ENCODE measurements around the gene HEBP2. TPM values are rescaled to one million over a fixed set of nuclear protein-coding genes. Genes with fewer than 3 reads are reported as not detected.

Gene HEBP2
- total and polyA plus RNA-seq, 2 of the 13 experiments (the other 11 are each of a cell fraction or from before 2014, with no cell fraction given) = 16.0 to 72.8 TPM

- peak; percentile 70 for TF ChIP-seq ZBTB14 (CRISPR knock-in tag; IDR thresholded peaks at IDR 0.05)
- TF ChIP-seq, protein P1, sequence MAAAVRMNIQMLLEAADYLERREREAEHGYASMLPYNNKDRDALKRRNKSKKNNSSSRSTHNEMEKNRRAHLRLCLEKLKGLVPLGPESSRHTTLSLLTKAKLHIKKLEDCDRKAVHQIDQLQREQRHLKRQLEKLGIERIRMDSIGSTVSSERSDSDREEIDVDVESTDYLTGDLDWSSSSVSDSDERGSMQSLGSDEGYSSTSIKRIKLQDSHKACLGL (CRISPR knock-in tag; IDR thresholded peaks at IDR 0.05) = peak; percentile 21
- TF ChIP-seq, protein P2, sequence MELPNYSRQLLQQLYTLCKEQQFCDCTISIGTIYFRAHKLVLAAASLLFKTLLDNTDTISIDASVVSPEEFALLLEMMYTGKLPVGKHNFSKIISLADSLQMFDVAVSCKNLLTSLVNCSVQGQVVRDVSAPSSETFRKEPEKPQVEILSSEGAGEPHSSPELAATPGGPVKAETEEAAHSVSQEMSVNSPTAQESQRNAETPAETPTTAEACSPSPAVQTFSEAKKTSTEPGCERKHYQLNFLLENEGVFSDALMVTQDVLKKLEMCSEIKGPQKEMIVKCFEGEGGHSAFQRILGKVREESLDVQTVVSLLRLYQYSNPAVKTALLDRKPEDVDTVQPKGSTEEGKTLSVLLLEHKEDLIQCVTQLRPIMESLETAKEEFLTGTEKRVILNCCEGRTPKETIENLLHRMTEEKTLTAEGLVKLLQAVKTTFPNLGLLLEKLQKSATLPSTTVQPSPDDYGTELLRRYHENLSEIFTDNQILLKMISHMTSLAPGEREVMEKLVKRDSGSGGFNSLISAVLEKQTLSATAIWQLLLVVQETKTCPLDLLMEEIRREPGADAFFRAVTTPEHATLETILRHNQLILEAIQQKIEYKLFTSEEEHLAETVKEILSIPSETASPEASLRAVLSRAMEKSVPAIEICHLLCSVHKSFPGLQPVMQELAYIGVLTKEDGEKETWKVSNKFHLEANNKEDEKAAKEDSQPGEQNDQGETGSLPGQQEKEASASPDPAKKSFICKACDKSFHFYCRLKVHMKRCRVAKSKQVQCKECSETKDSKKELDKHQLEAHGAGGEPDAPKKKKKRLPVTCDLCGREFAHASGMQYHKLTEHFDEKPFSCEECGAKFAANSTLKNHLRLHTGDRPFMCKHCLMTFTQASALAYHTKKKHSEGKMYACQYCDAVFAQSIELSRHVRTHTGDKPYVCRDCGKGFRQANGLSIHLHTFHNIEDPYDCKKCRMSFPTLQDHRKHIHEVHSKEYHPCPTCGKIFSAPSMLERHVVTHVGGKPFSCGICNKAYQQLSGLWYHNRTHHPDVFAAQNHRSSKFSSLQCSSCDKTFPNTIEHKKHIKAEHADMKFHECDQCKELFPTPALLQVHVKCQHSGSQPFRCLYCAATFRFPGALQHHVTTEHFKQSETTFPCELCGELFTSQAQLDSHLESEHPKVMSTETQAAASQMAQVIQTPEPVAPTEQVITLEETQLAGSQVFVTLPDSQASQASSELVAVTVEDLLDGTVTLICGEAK (IDR thresholded peaks at IDR 0.05) = no peak
- TF ChIP-seq, protein P2 (CRISPR knock-in tag; IDR thresholded peaks at IDR 0.05) = peak; percentile 54; the same call in 1 of the 2 replicates
- TF ChIP-seq TFDP2 (CRISPR knock-in tag; IDR thresholded peaks at IDR 0.05) = peak; percentile 88
- TF ChIP-seq NCOA5 (CRISPR knock-in tag; IDR thresholded peaks at IDR 0.05) = no peak
- TF ChIP-seq HNRNPK (IDR thresholded peaks at IDR 0.05; ENCODE audit: low read depth, low read length, poor library complexity, severe bottlenecking) = no peak
- no peak for TF ChIP-seq ZNF253 (CRISPR knock-in tag; IDR thresholded peaks at IDR 0.05; ENCODE audit: borderline replicate concordance)
- peak; percentile 43; the same call in 1 of the 2 replicates for TF ChIP-seq GZF1 (CRISPR knock-in tag; IDR thresholded peaks at IDR 0.05)
- TF ChIP-seq, protein P3, sequence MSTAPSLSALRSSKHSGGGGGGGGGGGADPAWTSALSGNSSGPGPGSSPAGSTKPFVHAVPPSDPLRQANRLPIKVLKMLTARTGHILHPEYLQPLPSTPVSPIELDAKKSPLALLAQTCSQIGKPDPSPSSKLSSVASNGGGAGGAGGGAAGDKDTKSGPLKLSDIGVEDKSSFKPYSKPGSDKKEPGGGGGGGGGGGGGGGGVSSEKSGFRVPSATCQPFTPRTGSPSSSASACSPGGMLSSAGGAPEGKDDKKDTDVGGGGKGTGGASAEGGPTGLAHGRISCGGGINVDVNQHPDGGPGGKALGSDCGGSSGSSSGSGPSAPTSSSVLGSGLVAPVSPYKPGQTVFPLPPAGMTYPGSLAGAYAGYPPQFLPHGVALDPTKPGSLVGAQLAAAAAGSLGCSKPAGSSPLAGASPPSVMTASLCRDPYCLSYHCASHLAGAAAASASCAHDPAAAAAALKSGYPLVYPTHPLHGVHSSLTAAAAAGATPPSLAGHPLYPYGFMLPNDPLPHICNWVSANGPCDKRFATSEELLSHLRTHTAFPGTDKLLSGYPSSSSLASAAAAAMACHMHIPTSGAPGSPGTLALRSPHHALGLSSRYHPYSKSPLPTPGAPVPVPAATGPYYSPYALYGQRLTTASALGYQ (CRISPR knock-in tag; IDR thresholded peaks at IDR 0.05) = peak; percentile 87
- peak; percentile 90 for TF ChIP-seq PRMT3 (CRISPR knock-in tag; IDR thresholded peaks at IDR 0.05; ENCODE audit: borderline replicate concordance, low read depth)
- peak; percentile 75 for TF ChIP-seq KLF11 (CRISPR knock-in tag; IDR thresholded peaks at IDR 0.05)
Measured at GRCh38 chr6:138403801-138404665, at the start of gene HEBP2 (continued).
